Superior temporal gyrus (tissue), 1 donor: ENCODE measurements around the gene S100PBP.
"Not testable (repeated sequence)": the region's sequence is repeated elsewhere in the genome, so short reads cannot be mapped to it uniquely, and the experiment has no call there.

Experiments
- DNase-seq: peaks from one replicate; pipeline ENCODE4 v3.0.0-alpha.2; 2016; ENCODE audit errors: extremely low spot score

S100PBP gene

GRCh38 chr1:32784817-32785216 lies 32.6 kb upstream of the S100PBP start:
- DNase-seq, result no peak

GRCh38 chr1:32786856-32787255 lies 30.6 kb upstream of the S100PBP start:
- DNase-seq, result peak; percentile 32

GRCh38 chr1:32789356-32789755 lies 28.1 kb upstream of the S100PBP start:
- DNase-seq, result not testable (repeated sequence)

GRCh38 chr1:32791881-32792280 lies 25.6 kb upstream of the S100PBP start:
- DNase-seq, result no peak

GRCh38 chr1:32795763-32796162 lies 21.7 kb upstream of the S100PBP start:
- not testable (repeated sequence) for DNase-seq

GRCh38 chr1:32797456-32797855 lies 20.0 kb upstream of the S100PBP start:
- DNase-seq, result no peak

GRCh38 chr1:32798191-32798590 lies 19.3 kb upstream of the S100PBP start:
- no peak for DNase-seq

- no peak for DNase-seq
Observed at GRCh38 chr1:32798679-32799416, 18.6 kb upstream of the S100PBP start.

- DNase-seq, result no peak
Observed at GRCh38 chr1:32801096-32801715, 16.2 kb upstream of the S100PBP start.

- DNase-seq, result not testable (repeated sequence)
Observed at GRCh38 chr1:32804460-32804859, 13.0 kb upstream of the S100PBP start.

GRCh38 chr1:32806290-32806689 lies 11.2 kb upstream of the S100PBP start:
- DNase-seq, result no peak

- DNase-seq, result no peak
Observed at GRCh38 chr1:32806910-32807523, 10.4 kb upstream of the S100PBP start.

GRCh38 chr1:32808580-32808979 lies 8.9 kb upstream of the S100PBP start:
- no peak for DNase-seq

- DNase-seq, result no peak
Observed at GRCh38 chr1:32810358-32810757, 7.1 kb upstream of the S100PBP start.

GRCh38 chr1:32811265-32811664 lies 6.2 kb upstream of the S100PBP start:
- no peak for DNase-seq

GRCh38 chr1:32811917-32812316 lies 5.5 kb upstream of the S100PBP start:
- DNase-seq, result no peak

GRCh38 chr1:32813941-32814739 lies 3.3 kb upstream of the S100PBP start:
- no peak for DNase-seq

GRCh38 chr1:32816676-32817158 lies 736 bp upstream of the S100PBP start:
- DNase-seq, result no peak

GRCh38 chr1:32817815-32818786 lies 648 bp downstream of the S100PBP start:
- peak; percentile 61 for DNase-seq

GRCh38 chr1:32818804-32819541 lies 1.5 kb downstream of the S100PBP start:
- DNase-seq, result no peak
